GM18499 (cell line): ENCODE data around the gene SLX4IP.

Experiments used
- ATAC-seq: cut with Tn5 transposase; IDR thresholded peaks from one replicate; pipeline ENCODE4 v1.9.1; 2021; ENCODE audit warnings: moderate number of reproducible peaks; ENCODE audit not compliant: insufficient read depth, unreplicated experiment

The SLX4IP gene

GRCh38 chr20:10668677-10669368, 233.7 kb downstream of the SLX4IP start:
- no peak for ATAC-seq

- ATAC-seq = no peak
These were observed 234.8 kb downstream of the SLX4IP start for GRCh38 chr20:10669843-10670446.

- ATAC-seq = peak; percentile 27
These were observed 235.6 kb downstream of the SLX4IP start for GRCh38 chr20:10670501-10671220.

GRCh38 chr20:10671221-10671918, 236.3 kb downstream of the SLX4IP start:
- no peak for ATAC-seq

- ATAC-seq = no peak
These were observed 237.0 kb downstream of the SLX4IP start for GRCh38 chr20:10671919-10672623.

GRCh38 chr20:10672624-10673127, 237.6 kb downstream of the SLX4IP start:
- no peak for ATAC-seq

- no peak for ATAC-seq
These were observed 238.2 kb downstream of the SLX4IP start for GRCh38 chr20:10673176-10673841.

GRCh38 chr20:10673842-10674683, 239.0 kb downstream of the SLX4IP start, which contains the start of gene JAG1:
Gene JAG1 (minus strand): TSS chr20:10673999. CDS start chr20:10673530, 469 bp downstream.
- peak; percentile 31 for ATAC-seq

- peak; percentile 24 for ATAC-seq
These were observed 239.8 kb downstream of the SLX4IP start for GRCh38 chr20:10674684-10675449.

GRCh38 chr20:10675450-10675848, 240.3 kb downstream of the SLX4IP start:
- no peak for ATAC-seq

GRCh38 chr20:10676518-10676917, 241.4 kb downstream of the SLX4IP start:
- no peak for ATAC-seq
